Stimulated activated memory B cell treated with anti-CD40 and anti-IgM and Interleukin-4, amounts not matched to agents 10 μg/mL and 1 μg/mL and 100 μg/mL, for 72 hours (primary cell): ENCODE results near the gene SLC9A7.

ENCODE experiments used
- ATAC-seq: fragments of 150-1000 bp; cut with Tn5 transposase; 2 replicates; pipeline ENCODE4 v1.10.0; 2021
- H3K27ac Mint-ChIP-seq: one replicate; pipeline ENCODE4 v1.8.0; 2022; ENCODE audit warnings: mild to moderate bottlenecking, mixed read lengths
- H3K27me3 Mint-ChIP-seq: one replicate; pipeline ENCODE4 v1.8.0; 2022; ENCODE audit warnings: mixed read lengths
- H3K36me3 Mint-ChIP-seq: one replicate; pipeline ENCODE4 v1.8.0; 2022; ENCODE audit warnings: mixed read lengths
- H3K4me1 Mint-ChIP-seq: one replicate; pipeline ENCODE4 v1.8.0; 2022; ENCODE audit warnings: mixed read lengths
- H3K4me3 Mint-ChIP-seq: one replicate; pipeline ENCODE4 v1.8.0; 2022; ENCODE audit warnings: mild to moderate bottlenecking, moderate library complexity, mixed read lengths
- H3K9me3 Mint-ChIP-seq: one replicate; pipeline ENCODE4 v1.8.0; 2022; ENCODE audit warnings: mixed read lengths

The SLC9A7 gene

DNA sequence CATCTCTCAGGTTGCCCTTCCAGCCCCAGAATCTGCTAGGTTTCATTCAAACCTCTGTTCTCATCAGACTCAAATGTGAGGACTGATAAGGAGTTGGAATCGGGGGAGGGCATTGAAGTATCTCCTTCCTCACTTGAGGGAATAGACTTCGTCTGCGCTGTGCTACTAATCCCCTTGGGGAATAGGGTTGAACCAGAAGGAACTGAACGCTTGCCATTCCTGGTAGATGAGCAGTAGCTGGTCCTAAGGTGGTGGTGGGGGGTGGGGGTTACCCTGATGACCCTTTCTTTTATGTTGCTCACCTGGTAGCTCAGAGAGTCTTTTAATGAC, 692 bp upstream of the SLC9A7 start:
- no peaks in the 10 kb centered on the region for H3K9me3 Mint-ChIP-seq
- H3K4me3 Mint-ChIP-seq, result peak overlapping the region; percentile 87
- no peaks in the 10 kb centered on the region for H3K27me3 Mint-ChIP-seq
- peaks cover 21% of the 10 kb centered on the region for H3K4me1 Mint-ChIP-seq
- peak overlapping the region; percentile 87 for H3K27ac Mint-ChIP-seq
- peaks cover 20% of the 10 kb centered on the region for H3K36me3 Mint-ChIP-seq
- ATAC-seq, result no peak

- H3K27me3 Mint-ChIP-seq, result no peaks in the 10 kb centered on the region
- H3K4me3 Mint-ChIP-seq, result peak overlapping the region; percentile 98
- ATAC-seq, result peak; percentile 46
- peaks cover 28% of the 10 kb centered on the region for H3K4me1 Mint-ChIP-seq
- H3K36me3 Mint-ChIP-seq, result peaks cover 21% of the 10 kb centered on the region
- H3K27ac Mint-ChIP-seq, result peak overlapping the region; percentile 87
- H3K9me3 Mint-ChIP-seq, result no peaks in the 10 kb centered on the region
Observed at GRCh38 chrX:46758163-46758955, 559 bp downstream of the SLC9A7 start.

- peak overlapping the region; percentile 98 for H3K4me3 Mint-ChIP-seq
- H3K9me3 Mint-ChIP-seq, result no peaks in the 10 kb centered on the region
- peaks cover 28% of the 10 kb centered on the region for H3K4me1 Mint-ChIP-seq
- peaks cover 22% of the 10 kb centered on the region for H3K36me3 Mint-ChIP-seq
- no peaks in the 10 kb centered on the region for H3K27me3 Mint-ChIP-seq
- ATAC-seq, result no peak
- H3K27ac Mint-ChIP-seq, result peak overlapping the region; percentile 87
Observed at GRCh38 chrX:46757593-46757992, 1.3 kb downstream of the SLC9A7 start.

GRCh38 chrX:46757052-46757451, 1.9 kb downstream of the SLC9A7 start:
- peaks cover 27% of the 10 kb centered on the region for H3K36me3 Mint-ChIP-seq
- H3K4me3 Mint-ChIP-seq, result peak overlapping the region; percentile 98
- no peaks in the 10 kb centered on the region for H3K9me3 Mint-ChIP-seq
- no peaks in the 10 kb centered on the region for H3K27me3 Mint-ChIP-seq
- H3K27ac Mint-ChIP-seq, result peak overlapping the region; percentile 87
- H3K4me1 Mint-ChIP-seq, result peaks cover 33% of the 10 kb centered on the region
- no peak for ATAC-seq

DNA sequence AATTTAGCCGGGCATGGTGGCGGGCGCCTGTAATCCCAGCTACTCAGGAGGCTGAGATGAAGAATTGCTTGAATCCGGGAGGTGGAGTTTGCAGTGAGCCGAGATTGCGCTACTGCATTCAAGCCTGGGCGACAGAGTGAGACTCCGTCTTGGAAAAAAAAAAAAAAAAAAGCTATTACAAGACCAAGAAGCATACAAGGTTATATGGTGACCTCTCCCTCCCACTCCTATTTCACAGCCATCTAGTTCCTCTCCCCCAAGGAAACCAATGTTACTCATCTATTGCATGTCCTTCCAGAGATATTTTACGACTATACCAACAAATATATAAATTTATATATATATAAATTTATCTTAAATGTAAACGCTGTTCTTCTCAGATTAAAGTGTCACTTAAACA, 3.2 kb downstream of the SLC9A7 start:
- no peak for ATAC-seq
- H3K4me3 Mint-ChIP-seq, result peak overlapping the region; percentile 82

GRCh38 chrX:46754586-46755061, 4.3 kb downstream of the SLC9A7 start:
- Mint-ChIP-seq H3K36me3 (peaks cover 28% of the 10 kb centered on the region), H3K4me1 (peaks cover 40% of the 10 kb centered on the region), H3K27ac (peak overlapping the region; percentile 95), H3K9me3 (no peaks in the 10 kb centered on the region), H3K4me3 (peak overlapping the region; percentile 82), H3K27me3 (no peaks in the 10 kb centered on the region)
- peak; percentile 57 for ATAC-seq

More for the DNA sequence above, 3.2 kb downstream of the SLC9A7 start:
- H3K27ac Mint-ChIP-seq, result peak overlapping the region; percentile 95
- peaks cover 28% of the 10 kb centered on the region for H3K36me3 Mint-ChIP-seq
- peaks cover 39% of the 10 kb centered on the region for H3K4me1 Mint-ChIP-seq
- no peaks in the 10 kb centered on the region for H3K27me3 Mint-ChIP-seq
- H3K9me3 Mint-ChIP-seq, result no peaks in the 10 kb centered on the region

- peak overlapping the region; percentile 95 for H3K27ac Mint-ChIP-seq
- H3K4me3 Mint-ChIP-seq, result peak overlapping the region; percentile 82
- no peaks in the 10 kb centered on the region for H3K9me3 Mint-ChIP-seq
Observed at GRCh38 chrX:46754036-46754435, 4.9 kb downstream of the SLC9A7 start.

GRCh38 chrX:46750889-46751288, 8.0 kb downstream of the SLC9A7 start:
- H3K4me3 Mint-ChIP-seq, result no peak overlapping the region

More at GRCh38 chrX:46754036-46754435, 4.9 kb downstream of the SLC9A7 start:
- no peak for ATAC-seq
- peaks cover 28% of the 10 kb centered on the region for H3K36me3 Mint-ChIP-seq
- H3K4me1 Mint-ChIP-seq, result peaks cover 46% of the 10 kb centered on the region
- no peaks in the 10 kb centered on the region for H3K27me3 Mint-ChIP-seq

GRCh38 chrX:46744009-46744408, 14.9 kb downstream of the SLC9A7 start:
- H3K27me3 Mint-ChIP-seq, result no peaks in the 10 kb centered on the region
- H3K4me3 Mint-ChIP-seq, result no peak overlapping the region
- ATAC-seq, result no peak
- H3K36me3 Mint-ChIP-seq, result peaks cover 46% of the 10 kb centered on the region
- H3K9me3 Mint-ChIP-seq, result peaks cover 7% of the 10 kb centered on the region
- peaks cover 31% of the 10 kb centered on the region for H3K4me1 Mint-ChIP-seq
- no peak overlapping the region for H3K27ac Mint-ChIP-seq

More at GRCh38 chrX:46750889-46751288, 8.0 kb downstream of the SLC9A7 start:
- no peaks in the 10 kb centered on the region for H3K27me3 Mint-ChIP-seq
- H3K27ac Mint-ChIP-seq, result no peak overlapping the region
- H3K36me3 Mint-ChIP-seq, result peaks cover 34% of the 10 kb centered on the region
- H3K4me1 Mint-ChIP-seq, result peaks cover 46% of the 10 kb centered on the region
- no peak for ATAC-seq
- no peaks in the 10 kb centered on the region for H3K9me3 Mint-ChIP-seq

DNA sequence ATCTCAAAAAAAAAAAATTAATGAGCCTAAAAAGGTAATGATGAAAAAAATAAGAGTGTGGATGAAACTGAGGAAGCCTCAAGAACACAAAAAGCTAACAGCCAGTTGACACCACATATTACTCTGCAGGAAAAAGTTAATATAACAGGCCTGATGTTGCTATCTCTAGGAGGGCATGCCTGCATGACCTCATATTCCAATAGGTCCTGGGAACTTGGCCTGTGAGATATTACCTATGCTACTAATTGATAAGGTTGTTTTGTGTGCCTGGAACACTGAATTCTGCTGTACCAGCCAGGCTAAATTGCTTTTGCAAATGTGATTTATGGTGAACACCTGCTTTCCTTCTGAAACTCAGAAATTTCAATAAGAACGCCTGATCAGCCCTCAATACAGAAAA, 15.9 kb downstream of the SLC9A7 start:
- ATAC-seq, result no peak
- no peak overlapping the region for H3K27ac Mint-ChIP-seq
- peaks cover 43% of the 10 kb centered on the region for H3K36me3 Mint-ChIP-seq
- peaks cover 8% of the 10 kb centered on the region for H3K9me3 Mint-ChIP-seq
- no peaks in the 10 kb centered on the region for H3K27me3 Mint-ChIP-seq
- H3K4me1 Mint-ChIP-seq, result peaks cover 24% of the 10 kb centered on the region
- H3K4me3 Mint-ChIP-seq, result no peak overlapping the region

- Mint-ChIP-seq H3K27ac (no peak overlapping the region), H3K4me3 (no peak overlapping the region), H3K36me3 (peaks cover 55% of the 10 kb centered on the region), H3K9me3 (peaks cover 13% of the 10 kb centered on the region), H3K4me1 (peaks cover 17% of the 10 kb centered on the region), H3K27me3 (no peaks in the 10 kb centered on the region)
- ATAC-seq, result no peak
Observed at GRCh38 chrX:46739736-46740135, 19.2 kb downstream of the SLC9A7 start.

- H3K4me3 Mint-ChIP-seq, result no peak overlapping the region
- peaks cover 13% of the 10 kb centered on the region for H3K9me3 Mint-ChIP-seq
- peaks cover 53% of the 10 kb centered on the region for H3K36me3 Mint-ChIP-seq
- peaks cover 19% of the 10 kb centered on the region for H3K4me1 Mint-ChIP-seq
- H3K27ac Mint-ChIP-seq, result no peak overlapping the region
- H3K27me3 Mint-ChIP-seq, result no peaks in the 10 kb centered on the region
- no peak for ATAC-seq
Observed at GRCh38 chrX:46737462-46737861, 21.5 kb downstream of the SLC9A7 start.

DNA sequence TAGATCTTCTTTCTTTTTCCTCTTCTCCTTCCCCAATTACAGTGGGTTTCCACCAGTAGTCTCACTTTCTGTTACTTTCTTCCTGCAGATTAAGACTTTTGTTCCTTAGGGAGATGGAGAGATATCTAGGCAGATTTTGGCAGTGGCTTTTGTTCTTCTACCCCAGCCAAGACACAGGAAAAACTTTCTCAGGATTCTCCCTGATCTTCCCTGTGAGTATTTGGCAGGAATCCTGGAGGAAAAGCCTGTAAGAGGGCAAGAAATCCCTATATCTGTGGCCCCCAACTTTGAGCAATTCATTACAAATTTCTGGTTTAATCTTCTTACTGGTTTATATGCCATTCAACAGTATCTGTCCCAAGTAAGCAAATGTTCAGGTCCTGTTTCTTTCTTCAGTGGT, 21.9 kb downstream of the SLC9A7 start:
- Mint-ChIP-seq H3K4me3 (no peak overlapping the region), H3K9me3 (peaks cover 13% of the 10 kb centered on the region), H3K36me3 (peaks cover 49% of the 10 kb centered on the region), H3K27me3 (no peaks in the 10 kb centered on the region), H3K27ac (no peak overlapping the region), H3K4me1 (peaks cover 20% of the 10 kb centered on the region)
- no peak for ATAC-seq

DNA sequence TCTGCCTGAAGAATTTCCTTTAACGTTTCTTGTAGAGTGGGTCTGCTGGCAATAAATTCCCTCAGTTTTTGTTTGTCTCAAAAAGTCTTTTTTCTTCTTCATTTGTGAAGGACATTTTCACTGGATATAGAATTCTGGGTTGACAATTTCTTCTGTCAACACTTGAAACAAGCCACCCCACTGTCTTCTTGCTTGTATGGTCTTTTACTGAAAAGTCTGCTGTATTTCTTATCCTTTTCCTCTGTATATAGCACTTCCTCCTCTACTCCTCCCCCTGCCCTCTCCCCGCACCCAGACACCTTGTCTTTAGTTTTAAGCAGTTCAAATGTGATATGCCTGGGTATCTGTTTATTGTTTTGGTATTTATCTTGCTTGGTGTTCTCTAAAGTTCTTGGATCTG, 23.3 kb downstream of the SLC9A7 start:
- Mint-ChIP-seq H3K9me3 (peaks cover 13% of the 10 kb centered on the region), H3K4me3 (no peak overlapping the region), H3K36me3 (peaks cover 44% of the 10 kb centered on the region), H3K27me3 (no peaks in the 10 kb centered on the region), H3K27ac (no peak overlapping the region), H3K4me1 (peaks cover 20% of the 10 kb centered on the region)
- ATAC-seq, result no peak

GRCh38 chrX:46733226-46733625, 25.7 kb downstream of the SLC9A7 start:
- Mint-ChIP-seq H3K27ac (no peak overlapping the region), H3K27me3 (no peaks in the 10 kb centered on the region), H3K36me3 (peaks cover 37% of the 10 kb centered on the region), H3K9me3 (peaks cover 5% of the 10 kb centered on the region), H3K4me3 (no peak overlapping the region), H3K4me1 (peaks cover 19% of the 10 kb centered on the region)
- ATAC-seq, result no peak

DNA sequence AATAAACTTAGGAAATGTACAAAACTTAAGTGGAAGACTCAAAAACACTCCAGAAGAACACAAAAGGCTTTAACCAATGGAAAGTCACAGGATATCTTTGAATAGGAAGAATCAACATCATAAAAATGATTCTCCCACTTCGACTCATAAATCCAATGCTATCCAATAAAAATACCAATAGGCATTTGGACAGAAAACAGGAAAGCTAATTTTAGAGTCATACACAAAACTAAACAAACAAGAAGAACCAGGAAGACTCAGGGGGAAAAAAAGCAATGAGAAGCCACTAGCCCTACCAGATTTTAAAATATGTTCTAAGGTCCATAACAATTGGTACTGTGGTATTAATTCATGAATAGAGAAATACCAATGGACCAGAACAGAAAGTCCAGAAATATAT, 28.2 kb downstream of the SLC9A7 start:
- no peak overlapping the region for H3K4me3 Mint-ChIP-seq
- H3K9me3 Mint-ChIP-seq, result peaks cover under 1% of the 10 kb centered on the region
- H3K27me3 Mint-ChIP-seq, result no peaks in the 10 kb centered on the region
- no peak overlapping the region for H3K27ac Mint-ChIP-seq
- peaks cover 35% of the 10 kb centered on the region for H3K4me1 Mint-ChIP-seq
- peaks cover 26% of the 10 kb centered on the region for H3K36me3 Mint-ChIP-seq
- no peak for ATAC-seq
